PC-9 (cell line): ENCODE measurements around the gene ARPP19. TPM values are rescaled to one million over a fixed set of nuclear protein-coding genes. Genes with fewer than 3 reads are reported as not detected.

Experiments
- BruUV-seq: library from RNA; stranded (reverse); fragments of 400-500 nt; replicated peaks from 2 replicates; lab custom pipeline; 2021; lab: Mats Ljungman, UMichigan
- CTCF ChIA-PET: fragments of 300-600 bp; sonication (Branson Sonifier 250); formaldehyde crosslinking; loops from one replicate; lab custom pipeline; 2022; ENCODE audit warnings: antibody characterized with exemption; lab: Charles Lee
- POLR2A ChIA-PET: fragments of 300-600 bp; sonication (Branson Sonifier 250); formaldehyde crosslinking; loops from one replicate; lab custom pipeline; 2022; ENCODE audit warnings: antibody characterized with exemption; ENCODE audit not compliant: unreplicated experiment; lab: Charles Lee
- DNase-seq, 2 experiments: peaks; one replicate each; pipeline versions ENCODE4 v3.0.0 to v3.0.0-alpha.2; 2015 to 2022; ENCODE audit warnings: mixed read lengths in 1 of 2
- H2AFZ ChIP-seq: fragments of 200-600 bp; sonication (generic); 2 replicates; pipeline ENCODE4 v1.8.1; 2017; ENCODE audit warnings: antibody characterized with exemption
- H3F3A ChIP-seq: fragments of 200-600 bp; sonication (generic); 2 replicates; pipeline ENCODE4 v1.8.1; 2017; ENCODE audit warnings: antibody characterized with exemption, mild to moderate bottlenecking, low read depth; ENCODE audit not compliant: insufficient read depth
- H3K27ac ChIP-seq: fragments of 200-600 bp; sonication (generic); 2 replicates; pipeline ENCODE4 v1.6.1; 2016; ENCODE audit warnings: mixed run types
- H3K27me3 ChIP-seq: fragments of 200-600 bp; sonication (generic); 2 replicates; pipeline ENCODE4 v1.6.1; 2016; ENCODE audit warnings: low read depth, mixed run types; ENCODE audit not compliant: insufficient read depth
- H3K36me3 ChIP-seq: fragments of 200-600 bp; sonication (generic); 2 replicates; pipeline ENCODE4 v1.6.1; 2016; ENCODE audit warnings: low read depth, mixed run types
- H3K4me1 ChIP-seq: fragments of 200-600 bp; sonication (generic); replicated peaks from 2 replicates; pipeline ENCODE4 v1.6.1; 2016; ENCODE audit warnings: mixed run types; ENCODE audit not compliant: insufficient read depth
- H3K4me2 ChIP-seq: fragments of 200-600 bp; sonication (generic); 2 replicates; pipeline ENCODE4 v1.6.1; 2017; ENCODE audit warnings: mixed run types
- H3K4me3 ChIP-seq: fragments of 200-600 bp; sonication (generic); 2 replicates; pipeline ENCODE4 v1.6.1; 2016; ENCODE audit warnings: mixed run types
- H3K79me2 ChIP-seq: fragments of 200-600 bp; sonication (generic); 2 replicates; pipeline ENCODE4 v1.6.1; 2017; ENCODE audit warnings: low read depth, mixed run types
- H3K9me2 ChIP-seq: fragments of 200-600 bp; sonication (generic); 2 replicates; pipeline ENCODE4 v1.8.1; 2017; ENCODE audit warnings: mild to moderate bottlenecking; ENCODE audit not compliant: insufficient read depth
- H3K9me3 ChIP-seq: fragments of 200-600 bp; sonication (generic); 2 replicates; pipeline ENCODE4 v1.8.1; 2016; ENCODE audit warnings: low read depth; ENCODE audit not compliant: insufficient read depth
- H4K20me1 ChIP-seq: fragments of 200-600 bp; sonication (generic); 2 replicates; pipeline ENCODE4 v1.8.1; 2017; ENCODE audit not compliant: insufficient read depth
- CTCF ChIP-seq: fragments of 200-600 bp; sonication (generic); conservative IDR thresholded peaks from 2 replicates; pipeline ENCODE4 v1.6.1; 2017; ENCODE audit warnings: mixed run types, antibody characterized with exemption, mild to moderate bottlenecking, moderate library complexity
- EZH2 ChIP-seq: fragments of 200-600 bp; sonication (generic); IDR thresholded peaks from 2 replicates; pipeline ENCODE4 v1.8.0; 2017; ENCODE audit warnings: antibody characterized with exemption, low read depth
- intact Hi-C: fragments of 100-400 bp; cut with micrococcal nuclease; formaldehyde crosslinking; loops from one replicate; pipeline ENCODE4 v1.10.0; 2022; ENCODE audit not compliant: unreplicated experiment
- total RNA-seq: library from RNA; stranded (reverse); gene quantifications from 2 replicates; pipeline ENCODE4 v1.2.3, GENCODE V29; 2021

The ARPP19 gene
- total RNA-seq, 1 experiment from 2014 or later = 119 TPM

GRCh38 chr15:52609593-52609992, 40.8 kb upstream of the ARPP19 start:
- H3K9me2 ChIP-seq = no peaks in the 10 kb centered on the region
- intact Hi-C loops = no loop called here
- DNase-seq = no peak
- no peak overlapping the region for H3K4me3 ChIP-seq
- TF ChIP-seq CTCF (no peak), EZH2 (no peak)
- H2AFZ ChIP-seq = no peak overlapping the region
- no peaks in the 10 kb centered on the region for H3K4me1 ChIP-seq
- H3K4me2 ChIP-seq = no peak overlapping the region
- no peaks in the 10 kb centered on the region for H3K79me2 ChIP-seq
- H3K27me3 ChIP-seq = no peaks in the 10 kb centered on the region
- H3K9me3 ChIP-seq = no peaks in the 10 kb centered on the region
- H3K27ac ChIP-seq = no peak overlapping the region
- no peaks in the 10 kb centered on the region for H3K36me3 ChIP-seq
- no peaks in the 10 kb centered on the region for H3F3A ChIP-seq
- ChIA-PET CTCF (no interaction called here), POLR2A (no interaction called here)
- H4K20me1 ChIP-seq = no peaks in the 10 kb centered on the region
- BruUV-seq = no TSS peak

- Histone ChIP-seq H3K4me1 (no peaks in the 10 kb centered on the region), H3K4me2 (no peak overlapping the region), H3K4me3 (no peak overlapping the region), H2AFZ (no peak overlapping the region), H3K36me3 (no peaks in the 10 kb centered on the region; the same call in 1 of the 2 replicates), H3K9me2 (no peaks in the 10 kb centered on the region; the same call in 1 of the 2 replicates), H3K27me3 (no peaks in the 10 kb centered on the region), H4K20me1 (no peaks in the 10 kb centered on the region), H3K27ac (no peak overlapping the region), H3F3A (no peaks in the 10 kb centered on the region), H3K9me3 (no peaks in the 10 kb centered on the region), H3K79me2 (no peaks in the 10 kb centered on the region)
- CTCF ChIA-PET = no interaction called here
- POLR2A ChIA-PET = no interaction called here
- no TSS peak for BruUV-seq
- intact Hi-C loops = no loop called here
- TF ChIP-seq CTCF = no peak
- no peak for TF ChIP-seq EZH2
- DNase-seq = no peak
These were observed 15.6 kb upstream of the ARPP19 start for GRCh38 chr15:52584414-52584813.

DNA sequence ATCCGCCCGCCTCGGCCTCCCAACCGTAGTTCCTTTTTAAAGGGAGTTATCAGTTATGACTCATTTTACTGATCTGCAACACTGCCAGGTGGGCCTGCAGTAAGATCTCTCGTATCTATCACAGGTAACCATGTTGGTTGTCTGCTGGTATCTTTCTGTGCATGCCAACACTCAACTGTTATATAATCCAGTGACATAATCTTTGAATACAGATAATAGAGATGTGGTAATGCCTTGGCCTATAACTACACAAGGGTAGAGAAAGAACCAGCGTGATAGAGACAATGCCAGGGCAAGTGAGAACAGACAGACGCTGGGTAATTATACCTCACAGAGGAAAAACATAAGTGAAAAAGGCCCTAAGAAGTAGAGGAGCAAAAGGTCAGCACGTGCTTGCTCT, 11.0 kb upstream of the ARPP19 start:
- ChIA-PET POLR2A (no interaction called here), CTCF (no interaction called here)
- Histone ChIP-seq H3K4me2 (no peak overlapping the region), H3K27ac (no peak overlapping the region), H3K79me2 (no peaks in the 10 kb centered on the region), H3K9me2 (no peaks in the 10 kb centered on the region; the same call in 1 of the 2 replicates), H2AFZ (no peak overlapping the region), H3K36me3 (no peaks in the 10 kb centered on the region; the same call in 1 of the 2 replicates), H3K4me3 (no peak overlapping the region), H4K20me1 (no peaks in the 10 kb centered on the region), H3F3A (no peaks in the 10 kb centered on the region), H3K4me1 (no peaks in the 10 kb centered on the region), H3K9me3 (no peaks in the 10 kb centered on the region), H3K27me3 (no peaks in the 10 kb centered on the region)
- TF ChIP-seq CTCF (no peak), EZH2 (no peak)
- DNase-seq = no peak
- no TSS peak for BruUV-seq
- intact Hi-C loops = no loop called here
